NCI-H446 (cell line): ENCODE data around the gene SRD5A1.

ENCODE experiments used
- DNase-seq, 2 experiments: peaks; one replicate each; lab custom pipeline; 2025; lab: John Stamatoyannopoulos, UW

SRD5A1 gene

DNA sequence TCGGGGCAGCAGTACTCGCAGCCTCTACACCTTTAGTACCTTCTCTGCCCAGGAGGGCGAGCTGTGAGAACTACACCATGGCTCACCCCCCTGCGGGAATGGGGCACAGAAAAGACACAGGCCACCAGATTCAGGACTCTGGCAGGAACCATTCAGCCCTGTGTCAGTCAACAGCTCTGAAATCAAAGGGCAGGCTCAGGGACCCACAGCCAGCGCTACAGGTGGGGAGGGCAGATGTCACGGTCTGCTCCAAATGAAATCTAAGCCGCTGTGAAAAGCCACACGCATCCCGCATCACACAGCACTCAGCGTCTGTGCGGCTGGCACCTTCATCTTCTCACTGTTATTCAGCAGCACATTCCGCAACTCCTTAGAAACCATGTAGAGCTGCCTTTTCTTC, 28.3 kb upstream of the SRD5A1 start:
- no peak for DNase-seq

DNA sequence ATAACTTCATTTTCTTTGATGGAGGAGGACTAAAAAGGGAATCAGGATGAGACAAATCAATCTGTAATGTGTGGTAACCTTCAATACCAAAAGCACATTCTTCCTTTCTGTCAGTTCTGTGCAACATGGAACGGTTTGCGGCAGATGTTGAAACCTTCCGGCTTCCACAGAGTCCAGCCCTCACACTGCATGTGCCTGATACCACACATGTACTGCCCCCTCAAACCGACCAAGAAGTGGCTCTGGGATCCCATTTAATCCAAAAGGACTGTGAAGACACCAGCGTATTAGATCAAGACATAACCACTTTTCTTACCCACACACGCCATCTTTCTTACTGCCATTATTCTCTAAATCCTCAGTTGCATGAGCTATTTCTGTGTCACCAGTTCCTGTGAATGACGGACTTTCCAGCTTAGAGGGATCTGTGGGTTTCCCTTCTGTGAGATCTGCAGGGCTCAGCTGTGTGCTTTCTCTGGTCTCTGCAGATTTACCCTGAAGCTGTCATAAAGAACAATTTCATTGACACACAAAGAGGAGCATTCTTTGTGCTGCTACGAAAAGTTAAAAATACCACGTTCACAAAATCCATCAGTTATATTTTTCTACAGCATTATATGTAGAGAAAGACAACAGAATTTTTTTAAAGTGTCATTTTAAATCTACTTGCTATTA, 26.2 kb upstream of the SRD5A1 start:
- DNase-seq, result no peak

DNA sequence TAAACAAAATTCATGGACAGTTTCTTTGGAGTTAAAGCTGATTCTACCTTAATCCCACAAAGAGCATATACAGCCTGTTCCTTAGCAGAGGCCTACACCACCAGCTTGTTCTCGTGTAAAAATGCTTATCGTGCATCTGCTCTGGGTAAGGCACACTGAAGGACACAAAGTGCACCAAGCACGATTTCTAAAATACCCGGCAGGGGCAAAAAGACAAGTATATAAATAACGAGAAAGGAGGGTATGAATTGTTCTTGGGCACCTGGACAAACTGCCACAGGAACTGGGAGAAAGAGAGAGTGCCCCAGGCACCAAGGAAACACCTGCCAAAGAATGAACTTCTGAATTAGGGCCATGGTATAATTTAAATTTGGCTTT, 25.7 kb upstream of the SRD5A1 start:
- no peak for DNase-seq

DNA sequence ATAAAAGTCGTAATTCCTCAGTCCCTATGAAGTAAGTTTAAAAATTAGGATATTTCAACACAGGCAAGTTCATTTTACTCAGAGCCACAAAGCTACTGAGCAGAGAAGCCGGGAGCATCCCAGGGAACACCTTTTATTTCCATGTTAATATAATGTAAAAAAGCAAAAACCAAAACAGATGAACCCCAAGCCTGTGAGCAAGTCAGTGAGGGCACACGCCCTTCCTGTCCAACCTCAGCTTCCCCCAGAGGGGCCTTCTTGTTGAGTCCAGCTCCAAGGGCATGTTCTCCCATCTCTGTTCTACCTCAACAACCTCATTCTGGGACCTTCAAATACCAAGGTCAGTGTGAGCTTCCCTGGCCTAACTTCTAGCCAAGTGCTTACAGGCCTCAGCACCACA, 25.2 kb upstream of the SRD5A1 start:
- DNase-seq, result no peak

DNA sequence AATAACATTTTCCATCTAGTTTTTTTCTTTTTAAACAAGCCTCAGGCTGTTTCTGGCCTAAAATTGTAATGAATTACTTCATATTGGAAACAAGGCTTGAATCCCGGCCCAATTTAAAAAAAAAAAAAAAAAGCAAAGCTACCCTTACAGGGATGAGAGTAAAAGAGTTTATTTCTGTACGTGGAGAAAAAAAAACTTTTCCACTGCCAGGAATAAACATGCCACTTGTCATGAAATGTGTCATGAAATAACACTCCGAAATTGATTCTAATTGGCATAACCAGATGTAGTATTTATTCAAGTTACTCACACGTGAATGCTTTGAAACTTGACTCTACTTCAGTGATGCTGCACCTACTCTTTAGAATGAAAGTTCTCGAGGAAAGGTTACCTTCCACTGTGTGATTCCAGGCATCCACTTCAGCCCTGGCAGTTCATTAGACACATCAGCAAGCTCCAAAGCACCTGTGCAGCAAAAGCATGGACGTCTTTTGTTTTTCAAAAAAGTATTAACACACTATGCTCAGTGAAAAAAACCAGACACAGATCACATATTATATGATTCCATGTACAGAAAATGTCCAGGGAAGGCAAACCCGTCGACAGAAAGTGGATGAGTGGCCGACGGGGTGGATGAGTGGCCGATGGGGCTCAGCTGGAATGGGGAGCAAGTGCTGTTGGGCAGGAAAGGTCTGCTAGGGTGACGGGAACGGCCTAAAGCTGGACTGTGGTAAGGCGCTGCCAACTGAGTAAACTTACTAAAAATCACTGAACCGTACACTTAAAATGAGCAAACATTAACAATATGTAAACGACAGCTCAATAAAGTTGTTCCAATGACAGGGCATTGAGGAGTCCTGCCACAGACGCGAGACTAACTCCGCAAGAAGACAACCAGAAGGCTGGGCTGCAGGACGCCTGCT, 21.6 kb upstream of the SRD5A1 start:
- no peak for DNase-seq

DNA sequence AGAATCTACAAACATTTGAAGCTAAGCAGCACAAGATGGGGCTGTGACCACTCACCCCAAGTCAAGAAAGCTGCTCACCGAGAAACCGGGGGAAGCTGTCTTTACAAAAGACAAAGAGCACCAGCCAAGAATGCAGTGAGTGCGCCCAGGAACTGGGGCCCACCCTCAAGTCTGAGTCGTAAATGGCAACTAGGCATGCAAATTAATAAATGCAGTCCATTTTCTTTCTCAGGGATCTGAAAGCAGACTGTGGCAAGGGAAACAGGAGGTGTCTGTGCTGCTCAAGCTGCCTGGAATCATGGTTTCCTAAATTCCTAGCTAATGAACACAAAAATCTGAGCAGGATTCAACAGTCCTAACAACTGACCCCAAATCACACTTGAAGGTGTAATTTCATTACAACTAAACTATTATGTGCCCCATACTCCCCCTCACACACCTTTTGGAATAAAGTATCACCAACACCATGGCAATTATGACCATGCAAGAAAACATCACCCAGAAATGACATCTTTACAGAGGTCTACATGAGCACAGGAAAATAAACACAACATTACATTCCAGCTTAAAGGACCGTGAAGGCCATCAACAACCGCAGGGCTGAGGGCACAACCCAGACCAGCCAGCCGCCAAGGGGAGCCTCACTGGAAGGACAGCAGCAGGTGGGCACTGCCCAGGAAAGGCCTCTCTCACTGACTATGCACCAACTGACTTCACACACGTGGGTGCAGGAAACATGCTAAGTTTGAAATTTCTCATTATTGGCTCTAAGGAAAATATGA, 18.0 kb upstream of the SRD5A1 start:
- DNase-seq, result no peak

DNA sequence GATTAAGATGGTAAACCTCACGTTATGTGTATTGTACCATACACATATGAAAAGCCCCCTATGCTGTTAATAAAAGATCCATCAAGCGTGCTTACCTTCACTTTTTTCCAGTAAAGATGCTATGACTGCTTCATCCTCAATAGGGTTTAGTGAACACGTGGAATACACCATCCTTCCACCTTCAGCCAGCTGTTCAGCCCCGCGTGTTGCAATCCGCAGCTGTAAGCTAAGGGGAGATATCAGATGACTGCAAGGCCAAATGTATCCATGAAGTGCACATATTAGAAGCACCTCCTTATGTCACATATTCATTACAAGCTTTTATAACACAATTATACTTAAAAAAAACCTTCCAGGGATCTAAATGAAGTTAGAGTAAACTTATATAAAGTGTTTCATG, 16.6 kb upstream of the SRD5A1 start:
- DNase-seq, result no peak

DNA sequence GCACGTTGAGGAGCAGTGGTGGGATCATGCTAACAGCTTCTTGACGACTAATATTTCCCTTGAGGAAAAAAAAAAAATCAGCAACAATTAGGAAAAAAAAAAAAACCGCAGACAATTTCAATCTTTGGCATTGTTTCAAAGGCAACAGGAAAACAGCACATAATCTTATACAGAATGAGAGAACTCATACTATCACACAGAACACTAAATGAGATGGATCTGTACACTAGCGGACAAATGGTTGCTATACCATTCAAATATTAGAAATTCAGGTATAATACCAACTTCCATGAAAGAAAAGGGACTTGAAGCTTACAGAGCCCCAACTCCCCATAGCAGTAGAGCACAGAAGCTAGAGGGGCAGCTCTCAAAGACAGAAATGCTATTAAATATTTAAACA, 10.0 kb upstream of the SRD5A1 start:
- DNase-seq, result no peak

DNA sequence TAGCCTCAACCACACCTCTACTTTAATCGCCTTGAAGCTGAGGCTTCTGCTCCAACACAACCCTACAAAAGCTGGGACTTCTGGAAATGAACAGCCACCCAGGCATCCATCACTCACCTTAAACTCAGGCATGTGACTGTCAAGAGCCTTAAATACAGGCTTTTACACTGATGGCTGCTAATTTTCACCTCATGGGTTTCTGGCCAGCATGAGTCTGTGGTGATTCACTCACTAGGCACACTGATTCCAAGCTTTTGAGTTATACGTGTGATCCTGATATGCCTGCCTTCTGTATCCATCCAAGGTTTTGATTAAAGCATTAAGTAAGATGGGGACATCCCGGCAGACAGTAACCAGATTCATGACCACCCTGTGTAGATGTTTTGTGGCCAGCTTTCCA, 9.3 kb upstream of the SRD5A1 start:
- DNase-seq, result no peak

DNA sequence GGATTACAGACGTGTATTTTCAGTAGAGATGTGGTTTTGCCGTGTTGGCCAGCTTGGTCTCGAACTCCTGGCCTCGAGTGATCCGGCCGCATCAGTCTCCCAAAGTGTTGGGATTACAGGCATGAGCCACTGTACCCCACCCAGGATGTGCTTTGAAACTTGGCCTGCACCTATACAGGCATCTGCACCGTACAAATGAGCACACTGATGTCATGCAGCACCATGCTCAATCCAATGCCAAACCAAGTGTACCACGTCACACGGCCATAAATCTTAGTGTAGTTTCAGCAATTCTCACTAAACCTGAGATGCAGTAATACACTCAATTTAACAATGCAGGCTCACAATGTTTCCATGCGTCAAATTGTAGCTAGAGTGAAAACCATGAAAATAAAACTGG, 6.7 kb upstream of the SRD5A1 start:
- no peak for DNase-seq

DNA sequence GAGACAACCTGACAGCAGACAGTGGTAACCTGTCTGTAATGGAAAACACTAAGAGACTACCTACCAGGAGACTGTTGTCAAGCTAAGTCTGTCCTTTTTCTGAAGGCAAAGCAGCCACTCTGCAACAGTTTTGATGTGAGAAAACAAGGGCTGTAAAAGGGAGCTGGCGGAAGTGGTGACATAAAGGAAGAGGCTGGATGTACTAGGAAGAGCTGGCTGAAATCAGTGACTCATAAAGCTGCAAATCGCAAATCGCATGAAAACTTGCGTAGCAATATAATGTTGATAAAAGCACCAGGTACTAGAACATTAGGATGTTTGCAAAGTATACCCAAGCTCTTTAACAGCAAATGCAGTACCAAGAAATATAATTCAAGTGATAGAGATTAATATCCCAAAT, 1.8 kb upstream of the SRD5A1 start:
- DNase-seq, result no peak

DNA sequence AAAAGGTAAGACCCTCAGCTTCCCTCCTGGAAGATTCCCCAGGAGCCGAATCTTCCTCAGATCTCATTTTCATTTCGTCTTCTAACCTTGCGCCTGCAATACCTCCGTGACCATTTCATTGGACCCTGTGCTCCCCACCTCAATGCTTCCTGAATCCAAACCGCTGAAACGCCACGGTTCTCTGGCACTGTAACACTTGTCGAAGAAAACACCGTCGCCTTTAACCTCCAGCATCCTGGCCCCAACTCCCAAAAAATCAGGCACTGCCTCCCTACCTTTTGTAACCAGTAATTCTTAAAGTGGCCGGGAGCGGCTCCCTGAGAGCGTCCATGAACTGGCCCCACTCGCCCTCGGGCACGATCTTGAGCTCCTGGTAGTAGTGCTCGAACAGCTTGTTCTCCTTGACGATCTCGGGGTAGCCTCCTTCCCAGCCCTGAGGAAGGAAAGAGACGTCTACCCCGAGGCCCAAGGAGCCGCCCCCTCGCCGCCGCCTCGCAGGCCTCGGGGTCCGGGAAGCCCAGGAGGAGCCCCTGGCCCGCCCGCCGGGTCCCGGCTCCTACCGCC, 834 bp upstream of the SRD5A1 start:
- DNase-seq, result no peak

DNA sequence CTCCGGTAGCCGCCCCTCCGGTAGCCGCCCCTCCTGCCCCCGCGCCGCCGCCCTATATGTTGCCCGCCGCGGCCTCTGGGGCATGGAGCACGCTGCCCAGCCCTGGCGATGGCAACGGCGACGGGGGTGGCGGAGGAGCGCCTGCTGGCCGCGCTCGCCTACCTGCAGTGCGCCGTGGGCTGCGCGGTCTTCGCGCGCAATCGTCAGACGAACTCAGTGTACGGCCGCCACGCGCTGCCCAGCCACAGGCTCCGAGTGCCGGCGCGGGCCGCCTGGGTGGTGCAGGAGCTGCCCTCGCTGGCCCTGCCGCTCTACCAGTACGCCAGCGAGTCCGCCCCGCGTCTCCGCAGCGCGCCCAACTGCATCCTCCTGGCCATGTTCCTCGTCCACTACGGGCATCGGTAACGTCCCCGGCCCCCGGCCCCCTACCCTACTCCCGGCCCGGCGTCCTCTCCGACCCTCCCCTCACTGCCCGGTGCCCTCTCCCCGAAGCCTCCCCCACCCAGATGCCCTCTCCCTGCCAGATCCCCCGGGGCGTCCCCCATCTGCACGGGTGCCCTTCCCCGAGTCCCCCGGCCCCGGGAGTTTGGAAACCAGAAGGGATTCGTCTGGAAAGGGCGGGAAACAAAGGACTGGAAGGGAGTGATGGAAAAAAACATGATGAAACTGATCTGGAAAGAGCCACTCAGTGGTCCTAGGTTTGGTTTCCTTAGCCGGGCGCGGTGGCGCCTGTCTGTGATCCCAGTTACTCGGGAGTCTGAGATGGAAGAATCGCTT, 417 bp downstream of the SRD5A1 start:
- DNase-seq, result peak in 1 of 2 experiments; percentile 67

DNA sequence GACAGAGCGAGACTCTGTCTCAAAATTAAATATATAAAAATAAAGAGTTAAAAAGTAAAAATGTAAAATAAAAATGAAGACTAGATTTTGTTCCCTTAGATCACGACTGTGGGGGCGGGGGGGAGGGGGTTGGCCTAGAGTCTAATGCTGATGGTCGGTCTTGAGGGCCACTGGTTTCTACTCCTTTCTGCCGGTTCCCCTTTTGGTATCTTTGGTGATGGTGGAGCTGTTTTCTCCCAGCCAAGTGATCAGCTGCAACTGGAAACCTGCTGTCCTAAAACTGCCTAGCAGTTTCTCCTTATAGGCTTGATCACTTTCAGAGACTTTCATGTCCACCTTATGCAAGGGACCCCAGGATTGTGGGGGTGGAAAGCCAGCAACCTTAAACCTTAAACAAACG, 1.1 kb downstream of the SRD5A1 start:
- no peak for DNase-seq

DNA sequence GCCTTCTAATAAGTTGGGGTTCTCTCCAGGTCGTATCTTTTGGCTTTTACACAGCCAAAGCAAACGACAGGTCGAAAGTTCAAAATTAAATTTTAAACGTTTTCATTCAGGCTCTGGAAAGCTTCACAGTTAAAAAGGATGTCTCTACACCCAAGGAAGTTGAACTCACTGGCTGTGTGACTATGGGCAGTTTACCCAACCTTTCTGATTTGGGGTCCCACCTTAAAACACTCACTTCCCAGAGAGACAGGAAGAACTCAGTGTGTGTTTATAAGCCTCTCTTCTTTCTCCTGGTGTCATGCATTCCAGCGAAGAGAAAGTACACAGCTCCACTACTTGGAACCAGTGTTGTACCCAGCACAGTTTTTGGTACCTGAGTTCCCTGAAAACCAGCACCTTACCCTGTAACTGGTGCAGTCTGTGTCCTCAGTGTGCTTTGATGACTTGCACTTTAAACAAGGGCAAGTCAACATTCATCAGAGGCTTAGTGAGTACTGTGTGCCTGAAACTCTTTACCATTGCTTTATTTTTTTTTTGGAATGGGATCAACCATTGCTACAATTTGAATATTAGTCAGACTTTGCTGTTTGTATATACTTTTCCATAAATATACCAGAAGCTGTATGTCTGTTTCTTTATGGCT, 1.7 kb downstream of the SRD5A1 start:
- DNase-seq, result no peak

DNA sequence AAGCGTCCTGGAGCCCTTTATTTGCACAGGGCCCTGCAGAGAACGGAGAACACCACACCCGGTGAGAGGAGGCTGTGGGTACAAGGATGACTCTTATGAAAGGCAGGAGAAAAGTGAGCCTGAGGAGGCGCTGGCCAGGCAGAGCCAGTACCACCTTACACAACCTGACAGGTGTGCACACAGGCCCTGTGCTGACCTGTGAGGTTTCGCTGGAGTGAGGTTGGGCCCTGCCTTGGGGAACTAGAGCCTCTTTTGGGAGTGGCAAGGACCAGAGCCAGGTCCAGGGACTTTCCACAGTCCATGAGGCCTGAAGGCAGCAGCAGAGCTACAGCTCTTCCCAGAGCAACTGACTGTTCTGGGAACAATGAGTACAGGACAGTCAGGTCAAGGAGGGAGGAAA, 3.1 kb downstream of the SRD5A1 start:
- DNase-seq, result no peak

DNA sequence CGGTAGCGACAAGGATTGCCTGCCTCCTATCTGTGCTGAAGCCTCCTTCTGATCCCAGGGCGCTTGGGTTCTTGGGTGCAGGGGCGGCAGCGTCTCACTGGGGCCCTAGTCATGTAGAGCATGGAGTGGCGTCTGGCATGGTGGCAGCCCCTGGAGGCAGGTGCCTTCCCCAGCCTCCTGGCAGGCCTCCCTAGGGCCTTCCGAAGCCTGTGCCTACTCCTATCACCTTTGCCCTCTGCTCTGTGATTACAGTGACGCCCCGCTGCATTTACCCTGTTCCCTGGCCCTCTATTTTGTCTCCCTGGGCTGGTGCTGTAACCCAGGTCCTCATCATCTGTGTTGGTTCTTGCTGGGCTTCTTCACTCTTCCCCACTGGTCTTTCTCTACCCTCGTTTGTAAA, 3.8 kb downstream of the SRD5A1 start:
- no peak for DNase-seq

DNA sequence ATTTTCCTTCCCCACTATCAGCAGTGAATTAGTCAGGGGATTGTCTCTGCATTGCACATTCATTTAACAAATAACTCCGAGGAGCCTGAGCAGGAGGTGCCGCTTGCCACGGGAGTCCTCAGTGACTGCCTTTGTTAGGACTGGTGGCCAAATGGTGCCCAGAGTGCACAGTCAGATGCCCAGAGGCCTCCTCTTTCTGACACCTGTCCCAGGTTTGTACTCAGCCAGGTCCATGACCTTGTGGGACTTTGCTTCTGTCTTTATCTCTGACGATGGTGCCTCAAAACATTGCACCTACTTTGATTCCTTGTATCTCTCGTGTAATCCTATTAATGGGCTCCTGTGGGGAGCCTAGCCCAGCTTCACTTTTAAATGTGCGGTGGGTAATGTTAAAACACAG, 4.3 kb downstream of the SRD5A1 start:
- no peak for DNase-seq

DNA sequence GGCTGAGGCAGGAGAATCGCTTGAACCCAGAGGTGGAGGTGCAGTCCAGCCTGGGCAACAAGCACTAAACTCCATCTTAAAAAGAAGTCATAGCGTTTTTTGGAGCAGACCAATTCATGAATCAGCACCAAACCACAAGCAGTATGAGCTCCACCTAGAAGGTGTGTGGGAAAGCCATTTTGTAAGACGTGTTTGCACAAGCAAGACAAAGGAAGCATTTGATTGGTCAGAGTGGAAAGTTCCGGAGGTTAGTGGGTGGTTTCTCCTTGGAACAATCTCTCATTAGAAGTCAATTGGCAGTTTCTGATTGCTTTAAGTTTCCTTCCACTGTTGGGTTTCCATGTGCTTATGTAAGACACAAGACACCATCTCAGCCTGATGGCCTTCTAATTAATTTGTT, 5.0 kb downstream of the SRD5A1 start:
- DNase-seq, result no peak

DNA sequence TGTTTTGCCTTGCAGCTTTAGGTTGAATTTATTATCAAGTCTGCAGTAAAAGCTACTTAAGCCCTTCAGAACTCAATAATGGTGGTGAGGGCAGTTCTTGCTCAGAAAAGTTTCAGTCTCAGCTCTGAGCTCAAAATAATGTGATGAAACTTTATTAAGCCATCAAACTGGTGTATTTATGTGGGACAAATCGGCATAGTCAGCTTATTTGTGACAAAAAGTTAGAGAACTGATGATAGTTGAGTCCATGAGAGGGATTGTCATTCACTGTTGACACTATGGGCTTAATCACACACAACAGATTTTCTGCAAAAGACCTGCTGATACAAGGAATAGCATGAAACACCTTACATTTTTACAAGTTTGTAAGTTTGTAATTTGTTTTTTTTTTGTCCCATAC, 9.4 kb downstream of the SRD5A1 start:
- DNase-seq, result no peak

DNA sequence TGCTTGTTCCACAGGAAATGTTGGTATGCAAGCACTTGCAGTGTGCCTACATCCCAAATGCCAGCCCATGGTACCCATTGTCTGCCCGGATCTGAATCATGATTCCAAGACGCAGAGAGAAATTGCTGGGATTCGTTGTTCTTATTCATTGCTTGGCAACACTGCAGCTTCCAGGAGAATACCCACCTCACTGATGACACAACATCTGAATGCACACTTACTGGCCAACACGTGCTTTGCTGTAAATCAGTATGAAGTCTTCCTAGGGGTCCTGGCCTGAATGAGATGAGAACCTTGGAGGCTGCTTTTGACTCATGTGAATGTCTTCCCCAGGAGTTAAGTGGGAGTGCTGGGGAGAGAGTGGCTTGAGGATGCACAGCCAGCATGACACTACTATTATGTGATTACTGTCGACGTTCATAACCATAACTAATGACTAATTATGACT, 11.6 kb downstream of the SRD5A1 start:
- no peak for DNase-seq
